ENCODE results near the gene MAD1L1. TPM values are rescaled to one million over a fixed set of nuclear protein-coding genes. Genes with fewer than 3 reads are reported as not detected.

The MAD1L1 gene
- total RNA-seq, 1 donor from 2014 or later, result 32.2 TPM

- no peak for DNase-seq (ENCODE audit: low spot score)
Measured at GRCh38 chr7:2219136-2219535, 13.6 kb downstream of the MAD1L1 start.

- no peak for DNase-seq (ENCODE audit: low spot score)
Measured at GRCh38 chr7:2218444-2218785, 14.3 kb downstream of the MAD1L1 start.

GRCh38 chr7:2217716-2218443 is 14.9 kb downstream of the MAD1L1 start:
- no peak for DNase-seq (ENCODE audit: low spot score)

GRCh38 chr7:2217206-2217605 is 15.5 kb downstream of the MAD1L1 start:
- no peak for DNase-seq (ENCODE audit: low spot score)

GRCh38 chr7:2215851-2216250 is 16.9 kb downstream of the MAD1L1 start:
- DNase-seq (ENCODE audit: low spot score), result no peak

GRCh38 chr7:2214636-2215035 is 18.1 kb downstream of the MAD1L1 start:
- DNase-seq (ENCODE audit: low spot score), result no peak

GRCh38 chr7:2213551-2214215 is 19.1 kb downstream of the MAD1L1 start:
- no peak for DNase-seq (ENCODE audit: low spot score)

- DNase-seq (ENCODE audit: low spot score), result no peak
Measured at GRCh38 chr7:2212906-2213305, 19.8 kb downstream of the MAD1L1 start.

GRCh38 chr7:2211926-2212325 is 20.8 kb downstream of the MAD1L1 start:
- DNase-seq (ENCODE audit: low spot score), result no peak

GRCh38 chr7:2211259-2211880 is 21.4 kb downstream of the MAD1L1 start:
- DNase-seq (ENCODE audit: low spot score), result no peak

- no peak for DNase-seq (ENCODE audit: low spot score)
Measured at GRCh38 chr7:2210551-2211258, 22.0 kb downstream of the MAD1L1 start.

GRCh38 chr7:2209961-2210323 is 22.8 kb downstream of the MAD1L1 start:
- no peak for DNase-seq (ENCODE audit: low spot score)

GRCh38 chr7:2209146-2209960 is 23.4 kb downstream of the MAD1L1 start:
- DNase-seq (ENCODE audit: low spot score), result no peak

- no peak for DNase-seq (ENCODE audit: low spot score)
Measured at GRCh38 chr7:2208712-2209111, 24.0 kb downstream of the MAD1L1 start.

- peak; percentile 68 for DNase-seq (ENCODE audit: low spot score)
Measured at GRCh38 chr7:2205036-2205780, 27.5 kb downstream of the MAD1L1 start.

- peak; percentile 68 for DNase-seq (ENCODE audit: low spot score)
Measured at GRCh38 chr7:2204446-2204845, 28.3 kb downstream of the MAD1L1 start.

GRCh38 chr7:2203766-2204300 is 28.9 kb downstream of the MAD1L1 start:
- DNase-seq (ENCODE audit: low spot score), result peak; percentile 53

GRCh38 chr7:2202901-2203765 is 29.6 kb downstream of the MAD1L1 start:
- peak; percentile 86 for DNase-seq (ENCODE audit: low spot score)

GRCh38 chr7:2202361-2202761 is 30.4 kb downstream of the MAD1L1 start:
- DNase-seq (ENCODE audit: low spot score), result peak; percentile 78
